ENCODE data around the gene MAFB. TPM values are rescaled to one million over a fixed set of nuclear protein-coding genes. Genes with fewer than 3 reads are reported as not detected.
A peak's percentile ranks its signal among the peaks of the same experiment; 100 is the strongest.

MAFB gene
- total RNA-seq, 4 donors from 2014 or later, result 4.6 to 21.5 (median 16.9) TPM

GRCh38 chr20:40713508-40713907 is 24.5 kb upstream of the MAFB start:
- Histone ChIP-seq H3K27ac (no peak overlapping the region), H3K27me3 (no peaks in the 10 kb centered on the region), H3K36me3 (no peaks in the 10 kb centered on the region), H3K4me1 (no peaks in the 10 kb centered on the region), H3K4me3 (no peak overlapping the region), H3K9me3 (no peaks in the 10 kb centered on the region)
- TF ChIP-seq POLR2A (IDR thresholded peaks at IDR 0.05), result no peak
- TF ChIP-seq CTCF (IDR thresholded peaks at IDR 0.05), result no peak
- DNase-seq, result no peak

GRCh38 chr20:40711079-40711478 is 22.0 kb upstream of the MAFB start:
- no peaks in the 10 kb centered on the region for H3K36me3 ChIP-seq
- H3K27me3 ChIP-seq, result no peaks in the 10 kb centered on the region
- H3K27ac ChIP-seq, result no peak overlapping the region

GRCh38 chr20:40710603-40711002 is 21.6 kb upstream of the MAFB start:
- TF ChIP-seq CTCF (IDR thresholded peaks at IDR 0.05), result no peak
- TF ChIP-seq POLR2A (IDR thresholded peaks at IDR 0.05), result no peak
- no peaks in the 10 kb centered on the region for H3K36me3 ChIP-seq
- H3K27ac ChIP-seq, result no peak overlapping the region
- no peak overlapping the region for H3K4me3 ChIP-seq
- no peaks in the 10 kb centered on the region for H3K9me3 ChIP-seq
- DNase-seq, result no peak
- H3K27me3 ChIP-seq, result no peaks in the 10 kb centered on the region
- no peaks in the 10 kb centered on the region for H3K4me1 ChIP-seq

More at GRCh38 chr20:40711079-40711478, 22.0 kb upstream of the MAFB start:
- H3K4me1 ChIP-seq, result no peaks in the 10 kb centered on the region
- no peak for DNase-seq
- no peak for TF ChIP-seq CTCF (IDR thresholded peaks at IDR 0.05)
- no peak for TF ChIP-seq POLR2A (IDR thresholded peaks at IDR 0.05)
- H3K4me3 ChIP-seq, result no peak overlapping the region
- no peaks in the 10 kb centered on the region for H3K9me3 ChIP-seq

- no peak for DNase-seq
- Histone ChIP-seq H3K4me3 (no peak overlapping the region), H3K27ac (no peak overlapping the region), H3K9me3 (no peaks in the 10 kb centered on the region), H3K4me1 (no peaks in the 10 kb centered on the region), H3K36me3 (no peaks in the 10 kb centered on the region), H3K27me3 (no peaks in the 10 kb centered on the region)
- TF ChIP-seq POLR2A (IDR thresholded peaks at IDR 0.05), result no peak
- TF ChIP-seq CTCF (IDR thresholded peaks at IDR 0.05), result peak in 1 of 6 experiments; percentile 24
Observed at GRCh38 chr20:40706977-40707582, 18.0 kb upstream of the MAFB start.

- TF ChIP-seq POLR2A (IDR thresholded peaks at IDR 0.05) (no peak), CTCF (IDR thresholded peaks at IDR 0.05) (no peak)
- DNase-seq, result no peak
- Histone ChIP-seq H3K36me3 (no peaks in the 10 kb centered on the region), H3K27ac (no peak overlapping the region), H3K4me1 (no peaks in the 10 kb centered on the region), H3K9me3 (no peaks in the 10 kb centered on the region), H3K4me3 (no peak overlapping the region), H3K27me3 (no peaks in the 10 kb centered on the region)
Observed at GRCh38 chr20:40705413-40705812, 16.4 kb upstream of the MAFB start.

GRCh38 chr20:40704828-40705227 is 15.8 kb upstream of the MAFB start:
- TF ChIP-seq POLR2A (IDR thresholded peaks at IDR 0.05), result no peak
- no peak for TF ChIP-seq CTCF (IDR thresholded peaks at IDR 0.05)
- H3K9me3 ChIP-seq, result no peaks in the 10 kb centered on the region
- H3K36me3 ChIP-seq, result no peaks in the 10 kb centered on the region
- H3K27ac ChIP-seq, result no peak overlapping the region
- H3K27me3 ChIP-seq, result no peaks in the 10 kb centered on the region
- H3K4me3 ChIP-seq, result no peak overlapping the region
- H3K4me1 ChIP-seq, result no peaks in the 10 kb centered on the region
- no peak for DNase-seq

Measured in Peyer's patch (tissue), 4 donors.